Vagina (tissue), 2 donors: ENCODE results near the gene PRR11. TPM values are rescaled to one million over a fixed set of nuclear protein-coding genes. Genes with fewer than 3 reads are reported as not detected.

Source experiments
- DNase-seq, 2 donors: peaks; one replicate each; pipeline ENCODE4 v3.0.0-alpha.2; 2017; ENCODE audit errors: extremely low spot score in 2 of 2
- H3K27ac ChIP-seq: fragments of 200-600 bp; sonication (generic); one replicate; pipeline ENCODE4 v1.5.1; 2019
- H3K27me3 ChIP-seq: fragments of 200-600 bp; sonication (generic); one replicate; pipeline ENCODE4 v1.5.1; 2019
- H3K36me3 ChIP-seq, 2 donors: fragments of 200-600 bp; sonication (generic); one replicate each; pipeline ENCODE4 v1.5.1; 2017 to 2019
- H3K4me1 ChIP-seq: fragments of 200-600 bp; sonication (generic); one replicate; pipeline ENCODE4 v1.5.1; 2019
- H3K4me3 ChIP-seq, 2 donors: fragments of 200-600 bp; sonication (generic); 1 replicate in 1 of 2; 2 replicates in 1 of 2; pipeline ENCODE4 v1.5.1; 2016 to 2019
- H3K9me3 ChIP-seq: fragments of 200-600 bp; sonication (generic); one replicate; pipeline ENCODE4 v1.5.1; 2019
- CTCF ChIP-seq, 3 experiments: fragments of 450-650 bp in 2 of 3; fragments of 200-600 bp in 1 of 3; sonication (generic) in 1 of 3; IDR thresholded peaks; one replicate each; pipeline ENCODE4 v1.5.1; 2017 to 2019; ENCODE audit warnings: antibody characterized with exemption in 3 of 3, mild to moderate bottlenecking in 2 of 3, moderate library complexity in 2 of 3
- POLR2A ChIP-seq, 2 donors: fragments of 450-650 bp; IDR thresholded peaks; one replicate each; pipeline ENCODE4 v1.6.1; 2017; ENCODE audit warnings: antibody characterized with exemption in 2 of 2, mild to moderate bottlenecking in 2 of 2, moderate library complexity in 2 of 2
- POLR2AphosphoS5 ChIP-seq, 2 donors: sonication (generic); formaldehyde crosslinking; IDR thresholded peaks; one replicate each; pipeline ENCODE4 v1.9.0; 2017; ENCODE audit warnings: antibody characterized with exemption in 2 of 2, mild to moderate bottlenecking in 2 of 2, low read depth in 1 of 2; ENCODE audit not compliant: insufficient read depth in 1 of 2
- intact Hi-C: fragments of 100-400 bp; cut with DNase I; formaldehyde crosslinking; loops from one replicate; pipeline ENCODE4 v1.15.1; 2023
- total RNA-seq: library from RNA; depleted of rRNA; stranded (reverse); fragments of >200 nt; gene quantifications from one replicate; pipeline ENCODE4 v1.2.3, GENCODE V29; 2016

The PRR11 gene
- total RNA-seq, 1 donor from 2014 or later: 7.9 TPM

- TF ChIP-seq CTCF (IDR thresholded peaks at IDR 0.05) (no peak), POLR2AphosphoS5 (IDR thresholded peaks at IDR 0.05; ENCODE audit: insufficient read depth in 1 of 2, low read depth in 1 of 2) (no peak), POLR2A (IDR thresholded peaks at IDR 0.05) (no peak)
- no peaks in the 10 kb centered on the region for H3K27me3 ChIP-seq
- intact Hi-C loops: no loop called here
- H3K36me3 ChIP-seq: no peaks in the 10 kb centered on the region
- H3K4me3 ChIP-seq: no peak overlapping the region
- H3K27ac ChIP-seq: no peak overlapping the region
- DNase-seq: no peak
- H3K4me1 ChIP-seq: peaks cover 41% of the 10 kb centered on the region
- no peaks in the 10 kb centered on the region for H3K9me3 ChIP-seq
Measured at GRCh38 chr17:59108400-59109102, 47.0 kb upstream of the PRR11 start.

GRCh38 chr17:59110973-59111372 is 44.6 kb upstream of the PRR11 start:
- no peak for DNase-seq

GRCh38 chr17:59111539-59111938 is 44.0 kb upstream of the PRR11 start:
- Histone ChIP-seq H3K9me3 (no peaks in the 10 kb centered on the region), H3K4me1 (peaks cover 21% of the 10 kb centered on the region), H3K4me3 (no peak overlapping the region), H3K27ac (no peak overlapping the region), H3K36me3 (no peaks in the 10 kb centered on the region), H3K27me3 (no peaks in the 10 kb centered on the region)
- TF ChIP-seq CTCF (IDR thresholded peaks at IDR 0.05) (no peak), POLR2A (IDR thresholded peaks at IDR 0.05) (no peak), POLR2AphosphoS5 (IDR thresholded peaks at IDR 0.05; ENCODE audit: insufficient read depth in 1 of 2, low read depth in 1 of 2) (no peak)
- DNase-seq: no peak
- intact Hi-C loops: no loop called here

More at GRCh38 chr17:59110973-59111372, 44.6 kb upstream of the PRR11 start:
- H3K4me3 ChIP-seq: no peak overlapping the region
- peaks cover 21% of the 10 kb centered on the region for H3K4me1 ChIP-seq
- H3K27me3 ChIP-seq: no peaks in the 10 kb centered on the region
- TF ChIP-seq POLR2AphosphoS5 (IDR thresholded peaks at IDR 0.05; ENCODE audit: insufficient read depth in 1 of 2, low read depth in 1 of 2) (no peak), POLR2A (IDR thresholded peaks at IDR 0.05) (no peak), CTCF (IDR thresholded peaks at IDR 0.05) (no peak)
- no peak overlapping the region for H3K27ac ChIP-seq
- H3K36me3 ChIP-seq: no peaks in the 10 kb centered on the region
- intact Hi-C loops: no loop called here
- H3K9me3 ChIP-seq: no peaks in the 10 kb centered on the region

- no peaks in the 10 kb centered on the region for H3K27me3 ChIP-seq
- no peak overlapping the region for H3K27ac ChIP-seq
- H3K4me1 ChIP-seq: no peaks in the 10 kb centered on the region
- H3K9me3 ChIP-seq: no peaks in the 10 kb centered on the region
- H3K36me3 ChIP-seq: peaks cover 0 to 7% of the 10 kb centered on the region in 2 donors
- no peak overlapping the region for H3K4me3 ChIP-seq
- TF ChIP-seq POLR2A (IDR thresholded peaks at IDR 0.05) (no peak), POLR2AphosphoS5 (IDR thresholded peaks at IDR 0.05; ENCODE audit: insufficient read depth in 1 of 2, low read depth in 1 of 2) (no peak), CTCF (IDR thresholded peaks at IDR 0.05) (no peak)
- intact Hi-C loops: no loop called here
- no peak for DNase-seq
Measured at GRCh38 chr17:59115474-59115873, 40.1 kb upstream of the PRR11 start.

GRCh38 chr17:59121901-59122480 is 33.6 kb upstream of the PRR11 start:
- H3K27me3 ChIP-seq: no peaks in the 10 kb centered on the region
- TF ChIP-seq CTCF (IDR thresholded peaks at IDR 0.05) (no peak), POLR2A (IDR thresholded peaks at IDR 0.05) (no peak), POLR2AphosphoS5 (IDR thresholded peaks at IDR 0.05; ENCODE audit: insufficient read depth in 1 of 2, low read depth in 1 of 2) (no peak)
- H3K9me3 ChIP-seq: no peaks in the 10 kb centered on the region
- no peak overlapping the region for H3K27ac ChIP-seq
- no peak for DNase-seq
- peaks cover 0 to 7% of the 10 kb centered on the region in 2 donors for H3K36me3 ChIP-seq
- intact Hi-C loops: no loop called here
- H3K4me3 ChIP-seq: no peak overlapping the region
- no peaks in the 10 kb centered on the region for H3K4me1 ChIP-seq
